Measurements from ENCODE around the gene EVC2.

EVC2 gene

GRCh38 chr4:5693871-5694270, 14.5 kb downstream of the EVC2 start:
- Histone ChIP-seq H3K36me3 (ENCODE audit: control insufficient read depth, low read depth, low read length) (peaks cover 17% of the 10 kb centered on the region), H3K4me1 (ENCODE audit: control insufficient read depth, low read depth, low read length) (no peaks in the 10 kb centered on the region), H3K27ac (ENCODE audit: low read length) (no peak overlapping the region), H3K4me3 (ENCODE audit: low read length) (no peak overlapping the region), H3K9ac (ENCODE audit: low read length) (no peak overlapping the region), H3K9me3 (ENCODE audit: control insufficient read depth, low read depth, low read length) (no peaks in the 10 kb centered on the region), H3K27me3 (ENCODE audit: control insufficient read depth, insufficient read depth, low read length) (no peaks in the 10 kb centered on the region)

GRCh38 chr4:5691491-5692132, 16.7 kb downstream of the EVC2 start:
- H3K4me3 ChIP-seq (ENCODE audit: low read length) = no peak overlapping the region
- H3K9ac ChIP-seq (ENCODE audit: low read length) = no peak overlapping the region
- H3K27me3 ChIP-seq (ENCODE audit: control insufficient read depth, insufficient read depth, low read length) = no peaks in the 10 kb centered on the region
- no peaks in the 10 kb centered on the region for H3K9me3 ChIP-seq (ENCODE audit: control insufficient read depth, low read depth, low read length)
- no peak overlapping the region for H3K27ac ChIP-seq (ENCODE audit: low read length)
- peaks cover 22% of the 10 kb centered on the region for H3K36me3 ChIP-seq (ENCODE audit: control insufficient read depth, low read depth, low read length)
- H3K4me1 ChIP-seq (ENCODE audit: control insufficient read depth, low read depth, low read length) = no peaks in the 10 kb centered on the region

GRCh38 chr4:5689065-5689464, 19.3 kb downstream of the EVC2 start:
- Histone ChIP-seq H3K27ac (ENCODE audit: low read length) (no peak overlapping the region), H3K9ac (ENCODE audit: low read length) (no peak overlapping the region), H3K36me3 (ENCODE audit: control insufficient read depth, low read depth, low read length) (peaks cover 27% of the 10 kb centered on the region)

GRCh38 chr4:5686338-5686737, 22.0 kb downstream of the EVC2 start:
- Histone ChIP-seq H3K36me3 (ENCODE audit: control insufficient read depth, low read depth, low read length) (peaks cover 23% of the 10 kb centered on the region), H3K9ac (ENCODE audit: low read length) (no peak overlapping the region), H3K4me1 (ENCODE audit: control insufficient read depth, low read depth, low read length) (peaks cover 4% of the 10 kb centered on the region), H3K27me3 (ENCODE audit: control insufficient read depth, insufficient read depth, low read length) (no peaks in the 10 kb centered on the region), H3K9me3 (ENCODE audit: control insufficient read depth, low read depth, low read length) (no peaks in the 10 kb centered on the region), H3K27ac (ENCODE audit: low read length) (no peak overlapping the region), H3K4me3 (ENCODE audit: low read length) (no peak overlapping the region)

More at GRCh38 chr4:5689065-5689464, 19.3 kb downstream of the EVC2 start:
- Histone ChIP-seq H3K4me1 (ENCODE audit: control insufficient read depth, low read depth, low read length) (no peaks in the 10 kb centered on the region), H3K9me3 (ENCODE audit: control insufficient read depth, low read depth, low read length) (no peaks in the 10 kb centered on the region), H3K4me3 (ENCODE audit: low read length) (no peak overlapping the region), H3K27me3 (ENCODE audit: control insufficient read depth, insufficient read depth, low read length) (no peaks in the 10 kb centered on the region)

- H3K27ac ChIP-seq (ENCODE audit: low read length) = no peak overlapping the region
- H3K4me3 ChIP-seq (ENCODE audit: low read length) = no peak overlapping the region
- H3K9ac ChIP-seq (ENCODE audit: low read length) = no peak overlapping the region
- peaks cover 4% of the 10 kb centered on the region for H3K4me1 ChIP-seq (ENCODE audit: control insufficient read depth, low read depth, low read length)
- H3K36me3 ChIP-seq (ENCODE audit: control insufficient read depth, low read depth, low read length) = peaks cover 23% of the 10 kb centered on the region
- H3K9me3 ChIP-seq (ENCODE audit: control insufficient read depth, low read depth, low read length) = no peaks in the 10 kb centered on the region
- H3K27me3 ChIP-seq (ENCODE audit: control insufficient read depth, insufficient read depth, low read length) = no peaks in the 10 kb centered on the region
Observed at GRCh38 chr4:5685296-5685695, 23.1 kb downstream of the EVC2 start.

- Histone ChIP-seq H3K9me3 (ENCODE audit: control insufficient read depth, low read depth, low read length) (no peaks in the 10 kb centered on the region), H3K36me3 (ENCODE audit: control insufficient read depth, low read depth, low read length) (peaks cover 18% of the 10 kb centered on the region), H3K4me3 (ENCODE audit: low read length) (no peak overlapping the region), H3K27ac (ENCODE audit: low read length) (no peak overlapping the region), H3K27me3 (ENCODE audit: control insufficient read depth, insufficient read depth, low read length) (no peaks in the 10 kb centered on the region), H3K9ac (ENCODE audit: low read length) (no peak overlapping the region), H3K4me1 (ENCODE audit: control insufficient read depth, low read depth, low read length) (peaks cover 4% of the 10 kb centered on the region)
Observed at GRCh38 chr4:5683566-5683965, 24.8 kb downstream of the EVC2 start.

GRCh38 chr4:5678977-5679376, 29.4 kb downstream of the EVC2 start:
- no peaks in the 10 kb centered on the region for H3K9me3 ChIP-seq (ENCODE audit: control insufficient read depth, low read depth, low read length)
- no peaks in the 10 kb centered on the region for H3K27me3 ChIP-seq (ENCODE audit: control insufficient read depth, insufficient read depth, low read length)
- H3K9ac ChIP-seq (ENCODE audit: low read length) = no peak overlapping the region
- H3K27ac ChIP-seq (ENCODE audit: low read length) = no peak overlapping the region
- no peak overlapping the region for H3K4me3 ChIP-seq (ENCODE audit: low read length)
- H3K36me3 ChIP-seq (ENCODE audit: control insufficient read depth, low read depth, low read length) = no peaks in the 10 kb centered on the region
- peaks cover 4% of the 10 kb centered on the region for H3K4me1 ChIP-seq (ENCODE audit: control insufficient read depth, low read depth, low read length)

- Histone ChIP-seq H3K4me1 (ENCODE audit: control insufficient read depth, low read depth, low read length) (no peaks in the 10 kb centered on the region), H3K36me3 (ENCODE audit: control insufficient read depth, low read depth, low read length) (no peaks in the 10 kb centered on the region), H3K27ac (ENCODE audit: low read length) (no peak overlapping the region), H3K4me3 (ENCODE audit: low read length) (no peak overlapping the region), H3K9ac (ENCODE audit: low read length) (no peak overlapping the region), H3K27me3 (ENCODE audit: control insufficient read depth, insufficient read depth, low read length) (no peaks in the 10 kb centered on the region), H3K9me3 (ENCODE audit: control insufficient read depth, low read depth, low read length) (no peaks in the 10 kb centered on the region)
Observed at GRCh38 chr4:5676763-5677162, 31.6 kb downstream of the EVC2 start.

- Histone ChIP-seq H3K9ac (ENCODE audit: low read length) (no peak overlapping the region), H3K27me3 (ENCODE audit: control insufficient read depth, insufficient read depth, low read length) (no peaks in the 10 kb centered on the region), H3K4me1 (ENCODE audit: control insufficient read depth, low read depth, low read length) (no peaks in the 10 kb centered on the region), H3K36me3 (ENCODE audit: control insufficient read depth, low read depth, low read length) (peaks cover 4% of the 10 kb centered on the region), H3K4me3 (ENCODE audit: low read length) (no peak overlapping the region), H3K27ac (ENCODE audit: low read length) (no peak overlapping the region), H3K9me3 (ENCODE audit: control insufficient read depth, low read depth, low read length) (peaks cover 7% of the 10 kb centered on the region)
Observed at GRCh38 chr4:5666741-5667140, 41.6 kb downstream of the EVC2 start.

GRCh38 chr4:5664778-5665177, 43.6 kb downstream of the EVC2 start:
- no peak overlapping the region for H3K9ac ChIP-seq (ENCODE audit: low read length)
- peaks cover 4% of the 10 kb centered on the region for H3K36me3 ChIP-seq (ENCODE audit: control insufficient read depth, low read depth, low read length)
- no peak overlapping the region for H3K4me3 ChIP-seq (ENCODE audit: low read length)
- H3K27ac ChIP-seq (ENCODE audit: low read length) = no peak overlapping the region
- H3K27me3 ChIP-seq (ENCODE audit: control insufficient read depth, insufficient read depth, low read length) = no peaks in the 10 kb centered on the region
- H3K4me1 ChIP-seq (ENCODE audit: control insufficient read depth, low read depth, low read length) = no peaks in the 10 kb centered on the region
- peaks cover 7% of the 10 kb centered on the region for H3K9me3 ChIP-seq (ENCODE audit: control insufficient read depth, low read depth, low read length)

- H3K36me3 ChIP-seq (ENCODE audit: control insufficient read depth, low read depth, low read length) = peaks cover 4% of the 10 kb centered on the region
- no peak overlapping the region for H3K9ac ChIP-seq (ENCODE audit: low read length)
- H3K4me1 ChIP-seq (ENCODE audit: control insufficient read depth, low read depth, low read length) = no peaks in the 10 kb centered on the region
- peaks cover 3% of the 10 kb centered on the region for H3K9me3 ChIP-seq (ENCODE audit: control insufficient read depth, low read depth, low read length)
- H3K27ac ChIP-seq (ENCODE audit: low read length) = no peak overlapping the region
- H3K4me3 ChIP-seq (ENCODE audit: low read length) = no peak overlapping the region
- no peaks in the 10 kb centered on the region for H3K27me3 ChIP-seq (ENCODE audit: control insufficient read depth, insufficient read depth, low read length)
Observed at GRCh38 chr4:5662555-5662954, 45.8 kb downstream of the EVC2 start.

- H3K9ac ChIP-seq (ENCODE audit: low read length) = no peak overlapping the region
- no peak overlapping the region for H3K4me3 ChIP-seq (ENCODE audit: low read length)
- H3K9me3 ChIP-seq (ENCODE audit: control insufficient read depth, low read depth, low read length) = no peaks in the 10 kb centered on the region
- no peak overlapping the region for H3K27ac ChIP-seq (ENCODE audit: low read length)
- H3K4me1 ChIP-seq (ENCODE audit: control insufficient read depth, low read depth, low read length) = no peaks in the 10 kb centered on the region
- H3K36me3 ChIP-seq (ENCODE audit: control insufficient read depth, low read depth, low read length) = peaks cover 4% of the 10 kb centered on the region
- H3K27me3 ChIP-seq (ENCODE audit: control insufficient read depth, insufficient read depth, low read length) = no peaks in the 10 kb centered on the region
Observed at GRCh38 chr4:5661237-5661636, 47.1 kb downstream of the EVC2 start.

Data from iPS-18a (cell line).